ENCODE results near the gene HSF2BP. TPM values are rescaled to one million over a fixed set of nuclear protein-coding genes. Genes with fewer than 3 reads are reported as not detected.
"Not testable (repeated sequence)": the region's sequence is repeated elsewhere in the genome, so short reads cannot be mapped to it uniquely, and the experiment has no call there.

HSF2BP gene
- total and polyA plus RNA-seq, 12 donors: 0.12 to 0.51 (median 0.18) TPM; not detected in 6

DNA sequence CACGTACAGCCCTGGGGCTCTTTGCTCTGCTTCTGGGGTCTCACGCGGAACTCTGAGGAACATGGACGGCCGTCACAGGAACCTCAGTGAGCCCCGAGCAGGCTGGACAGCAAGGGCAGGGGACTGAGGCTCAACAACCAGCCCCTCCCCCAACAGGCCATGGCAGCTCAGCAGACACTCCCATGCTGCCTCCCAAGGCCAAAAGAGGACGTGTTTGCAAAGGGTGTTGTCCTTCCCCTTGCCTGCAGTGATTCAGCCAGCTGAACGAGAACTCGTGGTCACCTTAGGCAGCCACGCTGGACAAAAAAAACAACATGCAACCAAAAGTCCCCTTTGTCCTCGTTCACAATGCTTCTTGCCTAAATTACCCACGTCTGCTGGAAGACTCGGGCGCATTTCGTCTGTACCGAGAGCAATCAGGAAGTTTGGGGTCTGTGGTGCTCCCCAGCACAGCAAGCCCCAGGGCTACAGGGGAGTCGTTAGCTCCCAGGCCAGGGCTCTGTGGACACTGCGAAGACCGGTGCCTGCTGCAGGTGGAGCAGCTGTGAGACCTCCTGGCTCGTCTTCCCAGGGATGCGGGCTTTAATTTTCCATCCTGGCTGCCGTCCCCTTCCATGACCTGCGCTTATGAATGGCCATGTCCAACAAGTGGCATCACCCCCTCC is 156.7 kb downstream of the HSF2BP start:
- H3K36me3 ChIP-seq; DNase-seq; H3K4me1 ChIP-seq; intact Hi-C loops (cut with DNase I); H3K9me3 ChIP-seq; H3K27ac ChIP-seq; H3K27me3 ChIP-seq; H3K4me3 ChIP-seq: not testable (repeated sequence)
- peak; percentile 49 to 90 (median 80) for ATAC-seq
- no CpG with 5 or more reads among the region's 23 CpGs for WGBS, 2 donors

GRCh38 chr21:43498924-43499323 is 160.4 kb downstream of the HSF2BP start:
- WGBS, 2 donors: 80 to 82% methylated on average over 1 to 2 of the region's 8 CpGs
- H3K9me3 ChIP-seq; H3K4me3 ChIP-seq; DNase-seq; intact Hi-C loops (cut with DNase I); H3K36me3 ChIP-seq; H3K27me3 ChIP-seq; H3K4me1 ChIP-seq; H3K27ac ChIP-seq: not testable (repeated sequence)
- peak in 4 of 8 donors; percentile 29 to 43 (median 38) for ATAC-seq

GRCh38 chr21:43498065-43498464 is 161.2 kb downstream of the HSF2BP start:
- no CpG with 5 or more reads among the region's 7 CpGs for WGBS, 2 donors

DNA sequence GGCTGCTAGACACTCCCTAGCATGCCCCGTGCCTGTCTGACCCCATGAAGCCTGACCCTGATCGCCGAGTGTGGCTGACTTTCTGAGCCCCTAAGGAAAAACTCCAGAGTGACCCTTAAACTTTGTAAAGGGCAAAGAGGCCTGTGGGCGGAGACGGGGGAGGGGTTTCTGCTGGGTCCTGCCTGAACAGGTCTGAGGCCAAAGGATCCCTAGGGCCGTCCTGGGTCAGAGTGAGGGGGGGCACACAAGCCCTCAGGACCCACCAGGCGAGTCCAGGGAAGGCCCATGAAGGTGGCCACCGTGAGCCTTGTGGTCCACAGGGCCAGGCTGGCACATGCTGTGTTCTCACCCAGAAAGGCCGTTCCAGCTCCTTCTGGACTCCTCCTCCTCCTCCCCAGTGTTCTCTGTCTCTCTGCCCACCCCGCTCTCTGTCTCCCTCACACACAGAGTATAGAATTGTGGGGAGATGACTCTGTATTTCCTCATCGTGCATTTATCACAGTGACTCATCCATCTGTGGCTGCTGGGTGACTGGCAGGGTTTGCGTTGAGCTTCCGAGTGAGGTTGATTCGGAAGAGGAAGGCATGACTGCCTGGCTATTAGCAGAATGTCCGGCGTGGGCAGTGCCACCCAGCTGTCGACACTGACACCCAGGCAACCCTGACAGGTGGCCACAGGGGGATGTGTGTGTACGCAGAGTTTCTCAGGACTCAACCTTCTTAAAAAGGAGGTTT is 164.8 kb downstream of the HSF2BP start:
- H3K4me3 ChIP-seq; H3K36me3 ChIP-seq; H3K27me3 ChIP-seq; H3K9me3 ChIP-seq; H3K27ac ChIP-seq; H3K4me1 ChIP-seq; intact Hi-C loops (cut with DNase I); DNase-seq: not testable (repeated sequence)
- WGBS, 2 donors: 76 to 92% methylated on average over 4 of the region's 18 CpGs
- peak in 7 of 8 donors; percentile 21 to 71 (median 28) for ATAC-seq

More at GRCh38 chr21:43498065-43498464, 161.2 kb downstream of the HSF2BP start:
- ATAC-seq: peak in 6 of 8 donors; percentile 6 to 52 (median 28)
- H3K9me3 ChIP-seq; DNase-seq; H3K4me3 ChIP-seq; intact Hi-C loops (cut with DNase I); H3K36me3 ChIP-seq; H3K4me1 ChIP-seq; H3K27me3 ChIP-seq; H3K27ac ChIP-seq: not testable (repeated sequence)

GRCh38 chr21:43493471-43493870 is 165.8 kb downstream of the HSF2BP start:
- H3K36me3 ChIP-seq; H3K9me3 ChIP-seq; DNase-seq; H3K27me3 ChIP-seq; H3K27ac ChIP-seq; H3K4me1 ChIP-seq; H3K4me3 ChIP-seq; intact Hi-C loops (cut with DNase I): not testable (repeated sequence)
- 100% methylated on average over 2 of the region's 14 CpGs; no CpG with 5 or more reads in 1 of the 2 donors for WGBS, 2 donors
- peak in 1 of 8 donors; percentile 35 for ATAC-seq

DNA sequence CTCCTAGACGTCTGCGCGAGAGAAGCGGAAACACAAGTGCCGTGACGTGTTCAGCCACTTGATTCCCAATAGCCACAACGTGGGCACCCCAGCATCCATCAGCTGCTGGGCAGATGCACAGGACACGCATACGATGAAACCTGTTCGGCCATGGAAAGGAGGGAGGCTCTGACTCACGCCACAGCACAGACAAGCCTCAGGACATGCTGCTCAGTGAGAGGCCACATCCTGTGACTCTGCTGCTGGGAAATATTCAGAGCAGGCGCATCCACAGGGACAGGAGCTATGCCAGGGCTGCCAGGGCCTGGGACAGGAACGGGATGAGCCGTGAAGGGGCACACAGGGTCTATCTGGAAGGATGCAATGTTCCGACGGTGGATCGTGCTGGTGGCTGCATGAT is 171.1 kb downstream of the HSF2BP start:
- H3K27me3 ChIP-seq; H3K27ac ChIP-seq; H3K36me3 ChIP-seq; H3K9me3 ChIP-seq; H3K4me3 ChIP-seq; H3K4me1 ChIP-seq; ATAC-seq; DNase-seq; intact Hi-C loops (cut with DNase I): not testable (repeated sequence)
- WGBS, 2 donors: no CpG with 5 or more reads among the region's 17 CpGs

GRCh38 chr21:43486051-43486450 is 173.2 kb downstream of the HSF2BP start:
- H3K9me3 ChIP-seq; H3K4me3 ChIP-seq; DNase-seq; H3K27ac ChIP-seq; intact Hi-C loops (cut with DNase I); H3K27me3 ChIP-seq; H3K36me3 ChIP-seq; H3K4me1 ChIP-seq: not testable (repeated sequence)
- WGBS, 2 donors: no CpG with 5 or more reads among the region's 5 CpGs
- peak in 2 of 8 donors; percentile 18 to 47 for ATAC-seq

GRCh38 chr21:43485016-43485415 is 174.3 kb downstream of the HSF2BP start:
- H3K27me3 ChIP-seq; ATAC-seq; H3K4me1 ChIP-seq; H3K36me3 ChIP-seq; H3K27ac ChIP-seq; intact Hi-C loops (cut with DNase I); DNase-seq; H3K4me3 ChIP-seq; H3K9me3 ChIP-seq: not testable (repeated sequence)
- no CpG with 5 or more reads among the region's 25 CpGs for WGBS, 2 donors

- intact Hi-C loops (cut with DNase I); H3K36me3 ChIP-seq; H3K27me3 ChIP-seq; H3K4me3 ChIP-seq; H3K9me3 ChIP-seq; DNase-seq; H3K27ac ChIP-seq; H3K4me1 ChIP-seq: not testable (repeated sequence)
- ATAC-seq: peak; percentile 55 to 82 (median 72)
- WGBS, 2 donors: no CpG with 5 or more reads among the region's 13 CpGs
Measured at GRCh38 chr21:43479197-43479596, 180.1 kb downstream of the HSF2BP start.
